Measurements from ENCODE around the gene PLXNA4.

GRCh38 chr7:132177708-132178401 is 398.4 kb downstream of the PLXNA4 start:
- no peak for TF ChIP-seq CTCF (IDR thresholded peaks at IDR 0.05)
- TF ChIP-seq EZH2 (IDR thresholded peaks at IDR 0.05; ENCODE audit: borderline replicate concordance, insufficient read depth, low read depth, low read length, poor library complexity, severe bottlenecking): no peak

All from B cell (primary cell).